ENCODE data around the gene ADORA2B.

Gene ADORA2B

DNA sequence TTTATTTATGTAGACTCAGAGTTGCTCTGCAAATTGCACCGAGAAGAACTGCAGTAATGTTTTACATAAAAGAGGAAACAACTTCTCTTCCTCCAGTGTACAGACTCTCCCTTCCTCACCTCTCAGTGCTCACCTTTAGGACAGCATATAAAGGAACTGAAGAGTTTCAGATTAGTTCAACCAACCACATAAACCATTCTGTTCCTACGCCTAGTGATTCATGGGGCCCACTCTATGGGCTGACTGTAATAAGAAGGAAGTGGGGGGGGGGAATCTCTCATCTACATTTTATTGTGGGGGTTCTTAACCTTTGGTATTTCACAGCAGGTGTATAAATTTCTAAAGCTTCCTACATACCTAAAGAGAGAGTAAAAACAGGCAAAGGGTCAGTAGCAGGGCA, 36.3 kb downstream of the ADORA2B start (continued):
- TF ChIP-seq, protein P1, sequence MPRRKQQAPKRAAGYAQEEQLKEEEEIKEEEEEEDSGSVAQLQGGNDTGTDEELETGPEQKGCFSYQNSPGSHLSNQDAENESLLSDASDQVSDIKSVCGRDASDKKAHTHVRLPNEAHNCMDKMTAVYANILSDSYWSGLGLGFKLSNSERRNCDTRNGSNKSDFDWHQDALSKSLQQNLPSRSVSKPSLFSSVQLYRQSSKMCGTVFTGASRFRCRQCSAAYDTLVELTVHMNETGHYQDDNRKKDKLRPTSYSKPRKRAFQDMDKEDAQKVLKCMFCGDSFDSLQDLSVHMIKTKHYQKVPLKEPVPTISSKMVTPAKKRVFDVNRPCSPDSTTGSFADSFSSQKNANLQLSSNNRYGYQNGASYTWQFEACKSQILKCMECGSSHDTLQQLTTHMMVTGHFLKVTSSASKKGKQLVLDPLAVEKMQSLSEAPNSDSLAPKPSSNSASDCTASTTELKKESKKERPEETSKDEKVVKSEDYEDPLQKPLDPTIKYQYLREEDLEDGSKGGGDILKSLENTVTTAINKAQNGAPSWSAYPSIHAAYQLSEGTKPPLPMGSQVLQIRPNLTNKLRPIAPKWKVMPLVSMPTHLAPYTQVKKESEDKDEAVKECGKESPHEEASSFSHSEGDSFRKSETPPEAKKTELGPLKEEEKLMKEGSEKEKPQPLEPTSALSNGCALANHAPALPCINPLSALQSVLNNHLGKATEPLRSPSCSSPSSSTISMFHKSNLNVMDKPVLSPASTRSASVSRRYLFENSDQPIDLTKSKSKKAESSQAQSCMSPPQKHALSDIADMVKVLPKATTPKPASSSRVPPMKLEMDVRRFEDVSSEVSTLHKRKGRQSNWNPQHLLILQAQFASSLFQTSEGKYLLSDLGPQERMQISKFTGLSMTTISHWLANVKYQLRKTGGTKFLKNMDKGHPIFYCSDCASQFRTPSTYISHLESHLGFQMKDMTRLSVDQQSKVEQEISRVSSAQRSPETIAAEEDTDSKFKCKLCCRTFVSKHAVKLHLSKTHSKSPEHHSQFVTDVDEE (CRISPR knock-in tag; IDR thresholded peaks at IDR 0.05), result no peak
- TF ChIP-seq SNAI2 (CRISPR knock-in tag; IDR thresholded peaks at IDR 0.05), result no peak
- no peak for TF ChIP-seq OSR1 (CRISPR knock-in tag; IDR thresholded peaks at IDR 0.05)
- no peak for TF ChIP-seq BACH2 (CRISPR knock-in tag; IDR thresholded peaks at IDR 0.05; ENCODE audit: borderline replicate concordance)
- TF ChIP-seq TCF4 (CRISPR knock-in tag; IDR thresholded peaks at IDR 0.05; ENCODE audit: borderline replicate concordance), result no peak
- TF ChIP-seq, protein P2, sequence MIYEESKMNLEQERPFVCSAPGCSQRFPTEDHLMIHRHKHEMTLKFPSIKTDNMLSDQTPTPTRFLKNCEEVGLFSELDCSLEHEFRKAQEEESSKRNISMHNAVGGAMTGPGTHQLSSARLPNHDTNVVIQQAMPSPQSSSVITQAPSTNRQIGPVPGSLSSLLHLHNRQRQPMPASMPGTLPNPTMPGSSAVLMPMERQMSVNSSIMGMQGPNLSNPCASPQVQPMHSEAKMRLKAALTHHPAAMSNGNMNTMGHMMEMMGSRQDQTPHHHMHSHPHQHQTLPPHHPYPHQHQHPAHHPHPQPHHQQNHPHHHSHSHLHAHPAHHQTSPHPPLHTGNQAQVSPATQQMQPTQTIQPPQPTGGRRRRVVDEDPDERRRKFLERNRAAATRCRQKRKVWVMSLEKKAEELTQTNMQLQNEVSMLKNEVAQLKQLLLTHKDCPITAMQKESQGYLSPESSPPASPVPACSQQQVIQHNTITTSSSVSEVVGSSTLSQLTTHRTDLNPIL (CRISPR knock-in tag; IDR thresholded peaks at IDR 0.05; ENCODE audit: low read depth), result no peak

DNA sequence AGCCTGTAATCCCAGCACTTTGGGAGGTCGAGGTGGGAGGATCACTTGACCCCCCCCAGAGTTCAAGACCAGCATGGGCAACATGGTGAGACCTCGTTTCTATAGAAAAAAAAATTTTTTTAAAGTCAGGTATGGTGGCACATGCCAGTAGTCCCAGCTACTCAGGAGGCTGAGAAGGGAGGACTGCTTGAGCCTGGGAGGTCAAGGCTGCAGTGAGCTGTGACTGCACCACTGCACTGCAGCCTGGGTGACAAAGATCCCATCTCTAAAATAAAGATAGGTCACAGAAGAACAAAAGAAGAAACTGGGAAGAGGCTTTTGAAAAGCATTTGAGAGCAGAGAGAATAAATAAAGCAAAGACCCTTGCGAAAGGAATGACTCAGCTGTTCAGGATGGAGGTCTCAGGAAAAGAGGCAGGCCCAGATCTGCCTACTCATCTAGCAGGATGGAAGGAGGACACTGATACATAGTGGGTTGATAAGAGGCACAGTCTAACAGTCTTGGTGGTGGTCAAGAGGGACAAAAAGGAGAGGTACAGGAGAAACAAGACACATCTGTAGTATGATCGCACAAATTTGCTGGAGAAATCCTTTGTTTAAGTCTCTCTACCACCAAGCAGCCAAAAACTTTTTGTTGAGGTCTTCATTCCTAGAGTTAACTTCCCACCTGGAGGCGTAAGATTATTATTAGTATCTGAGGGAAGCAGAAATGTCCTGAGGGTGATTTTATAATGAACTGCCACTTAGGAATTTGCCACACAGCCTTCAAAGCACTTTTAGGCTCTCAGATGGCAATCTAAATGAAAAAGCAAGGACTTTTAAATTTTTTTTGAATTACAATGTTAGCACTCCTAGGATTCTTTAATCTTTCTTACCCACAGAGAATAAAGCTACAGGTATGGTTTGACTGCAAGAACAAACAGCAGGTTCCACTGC, 37.0 kb downstream of the ADORA2B start:
- no peak for TF ChIP-seq ZNF8 (CRISPR knock-in tag; IDR thresholded peaks at IDR 0.05)
- TF ChIP-seq, protein P1 (CRISPR knock-in tag; IDR thresholded peaks at IDR 0.05), result no peak
- no peak for TF ChIP-seq TCF4 (CRISPR knock-in tag; IDR thresholded peaks at IDR 0.05; ENCODE audit: borderline replicate concordance)
- TF ChIP-seq CSDC2 (CRISPR knock-in tag; IDR thresholded peaks at IDR 0.05), result no peak
- TF ChIP-seq ESRRG (CRISPR knock-in tag; IDR thresholded peaks at IDR 0.05), result no peak
- no peak for TF ChIP-seq RARB (CRISPR knock-in tag; IDR thresholded peaks at IDR 0.05)
- no peak for TF ChIP-seq ZFP30 (CRISPR knock-in tag; IDR thresholded peaks at IDR 0.05)
- TF ChIP-seq, protein P3, sequence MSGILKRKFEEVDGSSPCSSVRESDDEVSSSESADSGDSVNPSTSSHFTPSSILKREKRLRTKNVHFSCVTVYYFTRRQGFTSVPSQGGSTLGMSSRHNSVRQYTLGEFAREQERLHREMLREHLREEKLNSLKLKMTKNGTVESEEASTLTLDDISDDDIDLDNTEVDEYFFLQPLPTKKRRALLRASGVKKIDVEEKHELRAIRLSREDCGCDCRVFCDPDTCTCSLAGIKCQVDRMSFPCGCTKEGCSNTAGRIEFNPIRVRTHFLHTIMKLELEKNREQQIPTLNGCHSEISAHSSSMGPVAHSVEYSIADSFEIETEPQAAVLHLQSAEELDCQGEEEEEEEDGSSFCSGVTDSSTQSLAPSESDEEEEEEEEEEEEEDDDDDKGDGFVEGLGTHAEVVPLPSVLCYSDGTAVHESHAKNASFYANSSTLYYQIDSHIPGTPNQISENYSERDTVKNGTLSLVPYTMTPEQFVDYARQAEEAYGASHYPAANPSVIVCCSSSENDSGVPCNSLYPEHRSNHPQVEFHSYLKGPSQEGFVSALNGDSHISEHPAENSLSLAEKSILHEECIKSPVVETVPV (CRISPR knock-in tag; IDR thresholded peaks at IDR 0.05), result no peak
- no peak for TF ChIP-seq ZC3H10 (CRISPR knock-in tag; IDR thresholded peaks at IDR 0.05)
- no peak for TF ChIP-seq PPARA (CRISPR knock-in tag; IDR thresholded peaks at IDR 0.05; ENCODE audit: borderline replicate concordance)
- TF ChIP-seq BACH2 (CRISPR knock-in tag; IDR thresholded peaks at IDR 0.05; ENCODE audit: borderline replicate concordance), result no peak
- TF ChIP-seq ZNF70 (CRISPR knock-in tag; IDR thresholded peaks at IDR 0.05), result no peak
- TF ChIP-seq ZNF565 (CRISPR knock-in tag; conservative IDR thresholded peaks at IDR 0.05; ENCODE audit: low read depth), result no peak
- TF ChIP-seq, protein P4, sequence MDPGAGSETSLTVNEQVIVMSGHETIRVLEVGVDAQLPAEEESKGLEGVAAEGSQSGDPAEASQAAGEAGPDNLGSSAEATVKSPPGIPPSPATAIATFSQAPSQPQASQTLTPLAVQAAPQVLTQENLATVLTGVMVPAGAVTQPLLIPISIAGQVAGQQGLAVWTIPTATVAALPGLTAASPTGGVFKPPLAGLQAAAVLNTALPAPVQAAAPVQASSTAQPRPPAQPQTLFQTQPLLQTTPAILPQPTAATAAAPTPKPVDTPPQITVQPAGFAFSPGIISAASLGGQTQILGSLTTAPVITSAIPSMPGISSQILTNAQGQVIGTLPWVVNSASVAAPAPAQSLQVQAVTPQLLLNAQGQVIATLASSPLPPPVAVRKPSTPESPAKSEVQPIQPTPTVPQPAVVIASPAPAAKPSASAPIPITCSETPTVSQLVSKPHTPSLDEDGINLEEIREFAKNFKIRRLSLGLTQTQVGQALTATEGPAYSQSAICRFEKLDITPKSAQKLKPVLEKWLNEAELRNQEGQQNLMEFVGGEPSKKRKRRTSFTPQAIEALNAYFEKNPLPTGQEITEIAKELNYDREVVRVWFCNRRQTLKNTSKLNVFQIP (CRISPR knock-in tag; IDR thresholded peaks at IDR 0.05; ENCODE audit: borderline replicate concordance, low read depth), result no peak
- TF ChIP-seq, protein P2 (CRISPR knock-in tag; IDR thresholded peaks at IDR 0.05; ENCODE audit: low read depth), result no peak
- TF ChIP-seq TOX (CRISPR knock-in tag; IDR thresholded peaks at IDR 0.05; ENCODE audit: borderline replicate concordance), result no peak
- TF ChIP-seq ISL1 (CRISPR knock-in tag; IDR thresholded peaks at IDR 0.05), result no peak
- no peak for TF ChIP-seq ZFP3 (CRISPR knock-in tag; IDR thresholded peaks at IDR 0.05)
- TF ChIP-seq GLIS3 (CRISPR knock-in tag; IDR thresholded peaks at IDR 0.05), result no peak

More for the DNA sequence above, 37.0 kb downstream of the ADORA2B start:
- no peak for ATAC-seq
